KMS-11 (cell line): ENCODE results near the gene WDR4.

ENCODE experiments used
- H2AFZ ChIP-seq: fragments of 200-600 bp; sonication (generic); 2 replicates; pipeline ENCODE4 v1.6.1; 2016; ENCODE audit warnings: antibody characterized with exemption, mixed run types, low read depth
- H3K27ac ChIP-seq: fragments of 200-600 bp; sonication (generic); 2 replicates; pipeline ENCODE4 v1.6.1; 2016; ENCODE audit warnings: mild to moderate bottlenecking, mixed run types
- H3K27me3 ChIP-seq: fragments of 200-600 bp; sonication (generic); 2 replicates; pipeline ENCODE4 v1.6.1; 2017; ENCODE audit warnings: mild to moderate bottlenecking, low read depth, mixed run types, moderate library complexity; ENCODE audit not compliant: insufficient read depth
- H3K36me3 ChIP-seq: fragments of 200-600 bp; sonication (generic); 2 replicates; pipeline ENCODE4 v1.6.1; 2017; ENCODE audit warnings: mild to moderate bottlenecking, mixed run types; ENCODE audit not compliant: insufficient read depth
- H3K4me1 ChIP-seq: fragments of 200-600 bp; sonication (generic); 2 replicates; pipeline ENCODE4 v1.6.1; 2016; ENCODE audit warnings: mild to moderate bottlenecking, low read depth, mixed run types; ENCODE audit not compliant: poor library complexity, severe bottlenecking
- H3K4me2 ChIP-seq: fragments of 200-600 bp; sonication (generic); 2 replicates; pipeline ENCODE4 v1.7.0; 2016; ENCODE audit warnings: mild to moderate bottlenecking, mixed run types
- H3K4me3 ChIP-seq: fragments of 200-600 bp; sonication (generic); IDR thresholded peaks from 2 replicates; pipeline ENCODE4 v1.6.1; 2017; ENCODE audit warnings: low read depth, low read length, mixed read lengths; ENCODE audit not compliant: insufficient read depth
- H3K79me2 ChIP-seq: fragments of 200-600 bp; sonication (generic); 2 replicates; pipeline ENCODE4 v1.6.1; 2016; ENCODE audit warnings: low read depth, mixed run types; ENCODE audit not compliant: insufficient read depth
- H3K9ac ChIP-seq: fragments of 200-600 bp; sonication (generic); 2 replicates; pipeline ENCODE4 v1.6.1; 2016; ENCODE audit warnings: mild to moderate bottlenecking, mixed run types
- H4K20me1 ChIP-seq: fragments of 200-600 bp; sonication (generic); 2 replicates; pipeline ENCODE4 v1.6.1; 2016; ENCODE audit warnings: mild to moderate bottlenecking, mixed run types; ENCODE audit not compliant: insufficient read depth
- TF ChIP-seq, protein P1 (sequence below): fragments of 200-600 bp; sonication (generic); conservative IDR thresholded peaks from 2 replicates; pipeline ENCODE4 v1.6.1; 2017; ENCODE audit warnings: low read depth, mild to moderate bottlenecking, antibody characterized with exemption, low read length, moderate library complexity, mixed read lengths

Gene WDR4

GRCh38 chr21:42903817-42904216 lies 24.5 kb upstream of the WDR4 start:
- H3K4me3 ChIP-seq: no peak overlapping the region
- no peaks in the 10 kb centered on the region for H3K4me1 ChIP-seq
- no peaks in the 10 kb centered on the region for H3K27me3 ChIP-seq
- 0 out of 2 replicates have a peak, but pooled peaks cover 5% of the 10 kb centered on the region for H3K36me3 ChIP-seq
- H3K9ac ChIP-seq: no peak overlapping the region
- no peak overlapping the region for H3K4me2 ChIP-seq
- no peaks in the 10 kb centered on the region; the same call in 1 of the 2 replicates for H3K79me2 ChIP-seq
- TF ChIP-seq, protein P1, sequence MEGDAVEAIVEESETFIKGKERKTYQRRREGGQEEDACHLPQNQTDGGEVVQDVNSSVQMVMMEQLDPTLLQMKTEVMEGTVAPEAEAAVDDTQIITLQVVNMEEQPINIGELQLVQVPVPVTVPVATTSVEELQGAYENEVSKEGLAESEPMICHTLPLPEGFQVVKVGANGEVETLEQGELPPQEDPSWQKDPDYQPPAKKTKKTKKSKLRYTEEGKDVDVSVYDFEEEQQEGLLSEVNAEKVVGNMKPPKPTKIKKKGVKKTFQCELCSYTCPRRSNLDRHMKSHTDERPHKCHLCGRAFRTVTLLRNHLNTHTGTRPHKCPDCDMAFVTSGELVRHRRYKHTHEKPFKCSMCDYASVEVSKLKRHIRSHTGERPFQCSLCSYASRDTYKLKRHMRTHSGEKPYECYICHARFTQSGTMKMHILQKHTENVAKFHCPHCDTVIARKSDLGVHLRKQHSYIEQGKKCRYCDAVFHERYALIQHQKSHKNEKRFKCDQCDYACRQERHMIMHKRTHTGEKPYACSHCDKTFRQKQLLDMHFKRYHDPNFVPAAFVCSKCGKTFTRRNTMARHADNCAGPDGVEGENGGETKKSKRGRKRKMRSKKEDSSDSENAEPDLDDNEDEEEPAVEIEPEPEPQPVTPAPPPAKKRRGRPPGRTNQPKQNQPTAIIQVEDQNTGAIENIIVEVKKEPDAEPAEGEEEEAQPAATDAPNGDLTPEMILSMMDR: no peak
- H3K27ac ChIP-seq: no peak overlapping the region
- no peaks in the 10 kb centered on the region for H4K20me1 ChIP-seq
- no peak overlapping the region for H2AFZ ChIP-seq

DNA sequence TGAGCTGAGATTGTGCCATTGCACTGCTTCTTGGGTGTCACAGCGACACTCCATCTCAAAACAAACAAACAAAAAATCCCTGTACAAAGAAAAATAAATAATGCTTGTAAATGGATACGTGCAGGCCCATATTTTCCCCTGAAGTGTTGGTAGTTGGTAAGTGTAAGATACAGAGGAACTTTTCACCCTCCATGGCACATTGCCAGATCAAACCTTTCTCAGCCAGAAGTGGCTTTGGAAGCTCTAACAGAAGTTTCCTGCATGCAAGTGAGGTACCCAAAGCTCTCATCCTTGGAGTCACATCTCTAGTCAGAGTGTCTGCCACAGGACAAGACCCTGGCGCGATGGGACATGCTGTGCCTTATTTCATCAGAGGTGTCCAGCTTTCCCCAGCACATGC lies 21.1 kb upstream of the WDR4 start:
- Histone ChIP-seq H3K4me3 (no peak overlapping the region), H3K27ac (no peak overlapping the region), H3K9ac (no peak overlapping the region), H3K36me3 (no peaks in the 10 kb centered on the region; the same call in 1 of the 2 replicates), H3K79me2 (no peaks in the 10 kb centered on the region; the same call in 1 of the 2 replicates), H3K4me1 (no peaks in the 10 kb centered on the region), H3K4me2 (no peak overlapping the region), H4K20me1 (no peaks in the 10 kb centered on the region), H3K27me3 (no peaks in the 10 kb centered on the region), H2AFZ (no peak overlapping the region)
- TF ChIP-seq, protein P1: no peak

DNA sequence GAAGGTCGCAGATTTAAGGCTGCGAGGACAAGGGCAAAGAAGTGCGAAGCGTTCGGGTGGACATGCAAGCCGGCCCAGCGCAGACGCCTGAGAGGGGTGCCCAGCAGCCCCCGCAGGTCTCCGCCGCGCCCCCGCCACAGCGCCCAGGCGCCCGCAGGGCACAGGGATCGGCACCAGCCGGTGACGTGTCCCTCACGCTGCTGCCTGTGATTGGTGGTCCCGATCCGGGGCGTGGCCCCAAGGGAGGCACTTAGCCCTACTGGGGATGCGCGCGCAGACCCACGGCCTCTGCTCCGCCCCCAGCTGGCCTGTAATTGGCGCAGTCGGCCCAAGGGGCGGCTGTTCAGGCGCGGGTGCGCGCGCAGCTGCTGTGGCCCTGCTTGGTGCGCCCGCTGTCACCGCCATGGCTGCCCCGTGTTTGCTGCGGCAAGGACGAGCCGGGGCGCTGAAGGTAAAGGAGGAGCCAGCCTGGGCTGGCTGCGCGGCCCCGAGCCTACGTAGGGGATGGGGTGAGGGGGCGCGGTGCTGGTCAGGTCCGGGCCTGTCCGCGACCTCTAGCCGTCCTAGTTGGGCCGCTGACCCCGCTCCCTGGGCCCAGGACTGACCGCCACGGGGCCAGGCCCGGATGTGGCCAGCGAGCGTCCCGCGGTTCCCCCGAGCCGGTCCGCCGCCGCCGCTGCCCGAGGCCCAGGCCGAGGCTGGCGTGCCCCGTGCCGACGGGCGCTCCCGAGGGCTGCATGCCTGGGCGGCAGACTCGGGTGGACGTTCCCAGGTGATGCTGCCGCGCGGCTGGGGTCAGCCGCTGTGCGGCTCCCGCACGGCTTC lies 13.8 kb upstream of the WDR4 start, which contains the start of gene NDUFV3:
NDUFV3 (plus strand) TSS at position 379 of the 825 bp plus-strand sequence; CDS start at position 404, 25 bp downstream.
- peak within 1 kb of the TSS; percentile 81 for H2AFZ ChIP-seq
- TF ChIP-seq, protein P1: no peak
- peaks cover 2% of the 10 kb centered on the region; the same call in 1 of the 2 replicates for H3K36me3 ChIP-seq
- peak within 1 kb of the TSS; percentile 83 for H3K27ac ChIP-seq
- no peaks in the 10 kb centered on the region for H4K20me1 ChIP-seq
- H3K4me2 ChIP-seq: peak within 1 kb of the TSS; percentile 83
- H3K4me1 ChIP-seq: no peaks in the 10 kb centered on the region
- peaks cover 13% of the 10 kb centered on the region for H3K79me2 ChIP-seq
- peak within 1 kb of the TSS; percentile 86 for H3K9ac ChIP-seq
- no peaks in the 10 kb centered on the region for H3K27me3 ChIP-seq
- H3K4me3 ChIP-seq: peak within 1 kb of the TSS; percentile 50

DNA sequence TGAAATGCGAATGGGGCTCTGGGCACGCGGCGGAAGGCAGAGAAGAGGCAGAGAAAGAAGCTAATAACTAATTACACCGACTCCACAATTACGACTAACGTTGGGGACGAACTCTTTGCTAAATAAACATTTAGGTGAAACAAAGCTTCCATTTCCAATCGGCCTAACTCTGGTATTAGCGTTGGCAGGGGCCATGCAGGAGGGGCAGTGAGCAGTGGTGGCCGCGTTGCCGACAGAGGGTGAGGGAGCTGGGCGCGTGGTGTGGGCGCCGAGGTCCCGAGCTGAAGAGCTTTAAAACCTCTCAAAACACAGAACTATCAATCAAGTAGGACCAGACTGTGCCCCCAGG lies 13.2 kb upstream of the WDR4 start:
- TF ChIP-seq, protein P1: no peak
- H3K27me3 ChIP-seq: no peaks in the 10 kb centered on the region
- peak overlapping the region; percentile 65 for H3K4me2 ChIP-seq
- H3K9ac ChIP-seq: peak overlapping the region; percentile 86; the same call in 1 of the 2 replicates
- peak overlapping the region; percentile 81 for H2AFZ ChIP-seq
- H4K20me1 ChIP-seq: no peaks in the 10 kb centered on the region
- no peaks in the 10 kb centered on the region for H3K4me1 ChIP-seq
- peaks cover 13% of the 10 kb centered on the region for H3K79me2 ChIP-seq
- peaks cover 2% of the 10 kb centered on the region; the same call in 1 of the 2 replicates for H3K36me3 ChIP-seq
- H3K4me3 ChIP-seq: peak overlapping the region; percentile 50
- H3K27ac ChIP-seq: peak overlapping the region; percentile 46
